Endothelial cell of hepatic sinusoid (primary cell): Measurements from ENCODE around the gene CASP8AP2.
"Not testable (repeated sequence)": the region's sequence is repeated elsewhere in the genome, so short reads cannot be mapped to it uniquely, and the experiment has no call there.

Experiments used
- in situ Hi-C: cut with HindIII; loops from 2 replicates; pipeline ENCODE4 v1.10.0; 2017; ENCODE audit warnings: low sequenced_read_pairs

Gene CASP8AP2

GRCh38 chr6:89886378-89887120, 56.9 kb downstream of the CASP8AP2 start:
- in situ Hi-C loops: no loop called here

DNA sequence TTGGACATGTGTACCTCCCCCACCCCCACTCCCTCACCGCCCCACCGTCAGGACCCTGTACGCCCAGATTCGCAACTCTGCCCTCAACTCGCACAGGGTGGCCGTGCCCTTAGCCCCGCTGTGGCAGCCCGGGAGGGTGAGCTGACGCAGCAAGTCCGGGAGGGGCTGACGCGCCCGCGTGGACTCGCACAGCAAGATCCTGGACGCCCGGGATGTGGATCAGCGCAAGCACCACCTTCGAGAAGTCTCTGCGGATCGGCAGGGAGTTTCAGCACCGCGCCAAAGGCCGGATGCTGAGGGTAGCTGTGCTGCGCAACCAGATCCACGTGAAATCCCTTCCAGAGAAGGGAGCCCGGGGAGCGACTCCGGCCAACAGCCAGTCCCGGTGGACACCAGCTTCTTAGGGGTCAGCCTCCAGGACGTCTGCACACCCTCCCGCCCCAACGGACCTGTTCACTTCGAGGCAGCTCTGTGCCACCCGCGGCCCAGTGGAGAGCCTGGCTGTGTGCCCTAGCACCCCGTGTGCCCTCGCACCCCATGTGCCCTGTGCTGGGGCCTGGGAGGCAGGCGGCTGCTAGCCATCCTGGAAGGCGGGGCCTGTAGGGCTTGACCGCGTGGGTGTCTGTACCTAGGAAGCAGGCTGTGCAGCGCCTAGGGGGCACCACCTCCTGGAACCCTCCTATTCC, 57.9 kb downstream of the CASP8AP2 start:
- in situ Hi-C loops: no loop called here

- in situ Hi-C loops: no loop called here
These were observed 58.4 kb downstream of the CASP8AP2 start for GRCh38 chr6:89888138-89888514.

DNA sequence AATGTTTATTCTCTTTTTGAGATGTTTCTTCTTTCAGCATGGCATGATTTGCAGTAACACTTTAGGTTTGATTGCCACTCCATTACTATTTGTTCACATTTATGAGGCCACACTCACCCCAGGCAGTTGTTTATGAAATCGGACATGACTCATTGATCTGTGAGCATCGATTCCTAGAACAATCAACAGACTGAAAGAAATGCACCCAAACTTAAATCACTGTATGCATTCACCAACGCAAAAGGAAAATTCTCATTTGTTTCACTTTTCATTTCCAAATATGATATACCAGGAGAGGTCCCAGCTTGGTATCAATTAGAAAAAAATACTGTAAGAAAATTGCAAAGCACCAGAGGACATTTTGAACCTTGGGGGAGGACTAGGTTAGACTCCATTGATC, 59.2 kb downstream of the CASP8AP2 start:
- in situ Hi-C loops: no loop called here

- in situ Hi-C loops: not testable (repeated sequence)
These were observed 61.3 kb downstream of the CASP8AP2 start for GRCh38 chr6:89890845-89891528.

DNA sequence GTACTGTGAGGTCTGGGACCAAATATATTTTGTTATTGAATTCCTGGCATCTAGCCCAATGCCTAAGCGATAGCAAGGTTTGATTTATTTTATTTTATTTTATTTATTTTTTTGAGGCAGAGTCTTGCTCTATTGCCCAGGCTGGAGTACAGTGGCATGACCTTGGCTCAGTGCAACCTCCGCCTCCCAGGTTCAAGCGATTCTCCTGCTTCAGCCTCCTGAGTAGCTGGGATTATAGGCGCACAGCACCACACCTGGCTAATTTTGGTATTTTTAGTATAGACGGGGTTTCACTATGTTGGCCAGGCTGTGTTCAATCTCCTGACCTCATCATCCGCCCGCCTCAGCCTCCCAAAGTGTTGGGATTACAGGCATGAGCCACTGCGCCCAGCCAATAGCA, 62.9 kb downstream of the CASP8AP2 start:
- in situ Hi-C loops: not testable (repeated sequence)

DNA sequence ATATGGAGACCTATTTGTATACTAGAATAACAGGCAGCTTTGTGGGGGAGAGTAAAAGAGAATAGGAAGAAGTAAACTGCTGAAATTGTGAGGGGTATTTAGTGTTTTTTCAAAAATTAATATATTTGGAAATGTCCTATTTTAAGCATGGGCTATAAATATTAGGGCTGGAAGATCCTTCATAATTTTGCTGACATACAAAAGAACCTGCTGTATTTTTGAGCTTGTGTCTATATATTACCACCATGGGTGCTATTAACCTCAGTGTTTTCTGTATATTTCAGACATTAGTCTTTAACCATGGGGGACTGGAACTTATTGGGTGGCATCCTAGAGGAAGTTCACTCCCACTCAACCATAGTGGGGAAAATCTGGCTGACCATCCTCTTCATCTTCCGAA, 64.5 kb downstream of the CASP8AP2 start, which contains the start of gene GJA10:
GJA10 (plus strand) TSS at position 301 of the 400 bp plus-strand sequence; CDS start at position 301, 0 bp downstream.
- in situ Hi-C loops: no loop called here

DNA sequence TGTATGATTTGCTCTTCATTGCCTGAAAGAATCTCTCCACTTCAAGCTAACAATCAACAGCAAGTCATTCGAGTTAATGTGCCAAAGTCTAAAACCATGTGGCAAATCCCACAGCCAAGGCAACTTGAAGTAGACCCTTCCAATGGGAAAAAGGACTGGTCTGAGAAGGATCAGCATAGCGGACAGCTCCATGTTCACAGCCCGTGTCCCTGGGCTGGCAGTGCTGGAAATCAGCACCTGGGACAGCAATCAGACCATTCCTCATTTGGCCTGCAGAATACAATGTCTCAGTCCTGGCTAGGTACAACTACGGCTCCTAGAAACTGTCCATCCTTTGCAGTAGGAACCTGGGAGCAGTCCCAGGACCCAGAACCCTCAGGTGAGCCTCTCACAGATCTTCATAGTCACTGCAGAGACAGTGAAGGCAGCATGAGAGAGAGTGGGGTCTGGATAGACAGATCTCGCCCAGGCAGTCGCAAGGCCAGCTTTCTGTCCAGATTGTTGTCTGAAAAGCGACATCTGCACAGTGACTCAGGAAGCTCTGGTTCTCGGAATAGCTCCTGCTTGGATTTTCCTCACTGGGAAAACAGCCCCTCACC, 65.7 kb downstream of the CASP8AP2 start:
- in situ Hi-C loops: no loop called here

- in situ Hi-C loops: not testable (repeated sequence)
These were observed 80.6 kb downstream of the CASP8AP2 start for GRCh38 chr6:89910001-89910901.

DNA sequence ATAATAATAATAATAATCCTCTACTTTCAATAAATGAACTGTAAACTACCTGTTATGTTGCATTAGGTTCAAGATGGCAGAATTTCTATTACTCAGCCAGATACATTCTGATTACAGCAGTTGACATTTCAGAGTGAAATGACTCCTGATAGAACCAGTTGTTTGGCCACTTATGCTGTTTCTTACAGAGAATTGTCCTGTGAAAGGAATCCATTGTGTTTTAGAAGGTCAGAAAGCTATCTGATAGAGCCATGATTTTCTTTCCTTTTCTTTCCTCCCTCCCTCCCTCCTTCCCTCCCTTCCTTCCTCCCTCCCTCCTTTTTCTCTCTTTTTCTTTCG, 81.2 kb downstream of the CASP8AP2 start:
- in situ Hi-C loops: no loop called here

DNA sequence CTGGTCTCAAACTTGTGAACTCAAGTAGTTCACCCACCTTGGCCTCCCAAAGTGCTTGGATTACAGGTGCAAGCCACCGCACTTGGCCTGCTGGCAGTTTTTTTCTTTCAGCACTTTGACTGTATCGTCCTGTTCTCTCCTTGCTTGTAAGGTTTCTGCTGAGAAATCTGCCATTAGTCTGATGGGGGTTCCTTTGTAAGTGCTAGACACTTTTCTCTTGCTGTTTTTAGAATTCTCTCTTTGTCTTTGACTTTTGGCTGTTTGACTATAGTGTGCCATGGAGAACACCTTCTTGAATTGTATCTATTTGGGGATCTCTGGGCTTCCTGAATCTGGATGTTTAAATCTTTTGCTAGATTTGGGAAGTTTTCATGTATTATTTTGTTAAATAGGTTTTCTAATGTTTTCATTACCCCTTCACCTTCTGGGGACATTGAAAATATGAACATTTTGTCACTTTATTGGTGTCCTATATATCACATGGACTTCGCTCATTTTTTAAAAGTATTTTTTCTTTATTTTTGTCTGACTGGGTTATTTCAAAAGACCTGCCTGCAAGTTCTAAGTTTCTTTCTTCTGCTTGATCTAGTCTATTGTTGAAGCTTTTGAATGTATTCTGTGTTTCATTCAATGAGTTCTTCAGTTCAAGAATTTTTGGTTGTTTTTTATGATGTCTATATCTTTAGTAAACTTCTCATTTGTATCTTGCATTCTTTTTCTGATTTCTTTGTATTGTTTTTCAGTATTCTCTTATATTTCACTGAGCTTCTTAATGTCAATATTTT, 86.6 kb downstream of the CASP8AP2 start:
- in situ Hi-C loops: no loop called here

DNA sequence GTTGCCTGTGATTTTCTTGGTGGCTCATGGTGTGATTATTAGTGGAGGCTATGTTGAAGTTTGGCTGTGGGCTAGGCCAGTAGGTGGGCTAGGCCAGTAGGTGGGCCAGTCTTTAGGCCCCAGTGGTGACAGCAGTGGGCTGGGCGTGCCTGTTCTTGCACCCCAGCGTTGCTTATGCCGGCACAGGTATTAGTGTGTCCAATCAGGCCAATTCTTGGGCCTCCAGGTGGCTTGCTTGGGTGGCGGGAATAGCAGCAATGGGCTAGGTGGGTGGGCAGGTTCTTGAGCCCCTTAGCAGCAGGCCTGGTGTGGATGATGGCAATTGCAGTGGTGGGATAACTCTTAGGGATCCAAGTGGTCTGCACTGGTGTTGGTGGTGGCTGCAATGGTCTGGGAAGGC, 87.5 kb downstream of the CASP8AP2 start:
- in situ Hi-C loops: no loop called here

DNA sequence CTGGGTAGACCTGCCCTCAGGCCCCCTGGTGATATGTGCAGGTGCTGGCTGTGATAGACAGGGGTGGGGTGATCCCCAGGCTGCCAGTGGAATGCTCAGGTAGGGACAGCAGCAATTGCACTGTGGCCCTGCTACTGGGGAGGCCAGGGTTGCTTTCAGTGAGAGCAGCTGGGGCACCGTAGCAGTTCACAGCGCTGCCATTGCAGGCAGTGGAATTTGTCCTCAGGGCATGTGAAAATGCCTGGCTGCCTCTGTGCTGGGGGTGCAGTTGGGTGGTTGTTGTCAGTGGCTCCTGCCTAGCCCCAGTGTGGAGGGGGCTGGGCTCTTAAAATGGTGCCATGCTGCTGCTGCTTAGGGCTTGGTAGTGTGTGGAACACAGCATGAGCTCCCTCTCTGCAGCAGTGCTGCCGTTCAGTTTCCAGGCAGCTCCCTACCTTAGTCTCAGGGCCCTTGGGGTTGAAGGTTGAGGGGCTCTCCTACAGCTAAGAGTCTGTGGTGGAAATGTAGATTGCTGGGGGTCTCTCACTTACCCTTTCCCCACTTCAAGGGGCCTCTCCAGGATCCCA, 88.2 kb downstream of the CASP8AP2 start:
- in situ Hi-C loops: no loop called here
